Fibroblast of villous mesenchyme (primary cell): Measurements from ENCODE around the gene GRIK4. TPM values are rescaled to one million over a fixed set of nuclear protein-coding genes. Genes with fewer than 3 reads are reported as not detected.
A peak's percentile ranks its signal among the peaks of the same experiment; 100 is the strongest.

Experiments used
- DNase-seq: peaks from one replicate; pipeline ENCODE4 v3.0.0-alpha.2; 2010; ENCODE audit warnings: low read depth
- H3K4me3 ChIP-seq: 2 replicates; pipeline ENCODE4 v1.5.1; 2011; ENCODE audit warnings: low read depth, mild to moderate bottlenecking, low read length
- total RNA-seq: library from RNA; depleted of rRNA; stranded (reverse); fragments of >200 nt; gene quantifications from 2 replicates; pipeline ENCODE4 v1.2.3, GENCODE V29; 2012
- TF ChIP-seq, protein P1 (sequence below): IDR thresholded peaks from 2 replicates; pipeline ENCODE4 v1.5.1; 2012; ENCODE audit warnings: low read depth, mild to moderate bottlenecking, low read length; ENCODE audit not compliant: insufficient read depth

Gene GRIK4
- total RNA-seq, 1 donor = under 0.01 TPM

DNA sequence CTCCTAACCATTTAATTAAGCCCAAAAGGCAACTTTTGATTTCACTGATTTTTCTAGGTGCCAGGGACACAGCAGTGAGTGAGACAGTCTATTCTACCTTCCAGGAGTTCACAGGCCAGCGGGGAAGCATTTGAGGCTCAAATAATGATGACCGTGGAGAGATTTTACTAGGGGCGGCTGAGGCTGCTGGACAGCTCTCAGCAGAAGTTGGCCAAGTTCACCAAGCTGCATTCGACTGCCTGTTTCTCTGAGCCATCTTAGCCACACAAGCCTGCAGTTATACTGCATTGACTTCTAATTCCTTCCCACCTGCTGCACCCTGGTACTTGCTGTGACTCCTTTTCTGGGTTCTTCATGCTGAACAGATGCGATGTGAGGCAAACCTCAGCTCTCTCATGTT, 343.4 kb downstream of the GRIK4 start:
- TF ChIP-seq, protein P1, sequence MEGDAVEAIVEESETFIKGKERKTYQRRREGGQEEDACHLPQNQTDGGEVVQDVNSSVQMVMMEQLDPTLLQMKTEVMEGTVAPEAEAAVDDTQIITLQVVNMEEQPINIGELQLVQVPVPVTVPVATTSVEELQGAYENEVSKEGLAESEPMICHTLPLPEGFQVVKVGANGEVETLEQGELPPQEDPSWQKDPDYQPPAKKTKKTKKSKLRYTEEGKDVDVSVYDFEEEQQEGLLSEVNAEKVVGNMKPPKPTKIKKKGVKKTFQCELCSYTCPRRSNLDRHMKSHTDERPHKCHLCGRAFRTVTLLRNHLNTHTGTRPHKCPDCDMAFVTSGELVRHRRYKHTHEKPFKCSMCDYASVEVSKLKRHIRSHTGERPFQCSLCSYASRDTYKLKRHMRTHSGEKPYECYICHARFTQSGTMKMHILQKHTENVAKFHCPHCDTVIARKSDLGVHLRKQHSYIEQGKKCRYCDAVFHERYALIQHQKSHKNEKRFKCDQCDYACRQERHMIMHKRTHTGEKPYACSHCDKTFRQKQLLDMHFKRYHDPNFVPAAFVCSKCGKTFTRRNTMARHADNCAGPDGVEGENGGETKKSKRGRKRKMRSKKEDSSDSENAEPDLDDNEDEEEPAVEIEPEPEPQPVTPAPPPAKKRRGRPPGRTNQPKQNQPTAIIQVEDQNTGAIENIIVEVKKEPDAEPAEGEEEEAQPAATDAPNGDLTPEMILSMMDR = no peak
- no peak for DNase-seq

DNA sequence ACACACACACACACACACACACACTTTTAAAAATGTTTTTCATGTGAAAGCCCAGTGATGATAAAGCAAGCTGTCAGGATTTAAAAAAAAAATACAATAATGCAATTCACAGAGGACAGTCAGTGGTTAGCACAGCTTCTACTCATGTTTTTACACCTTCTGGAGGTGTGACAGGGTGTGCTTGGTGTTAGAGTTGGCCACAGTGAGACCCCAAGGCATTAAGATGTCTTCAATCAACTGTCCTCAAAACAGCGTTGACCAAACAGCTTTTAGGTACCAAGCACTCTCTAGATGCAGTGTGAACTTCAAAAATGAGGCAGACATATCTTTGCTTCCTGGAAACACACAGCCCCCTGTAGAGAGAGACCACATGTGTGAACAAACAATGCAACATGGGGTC, 346.0 kb downstream of the GRIK4 start:
- no peak overlapping the region for H3K4me3 ChIP-seq
- TF ChIP-seq, protein P1 = no peak
- no peak for DNase-seq

More for the DNA sequence above, 343.4 kb downstream of the GRIK4 start:
- no peak overlapping the region for H3K4me3 ChIP-seq

DNA sequence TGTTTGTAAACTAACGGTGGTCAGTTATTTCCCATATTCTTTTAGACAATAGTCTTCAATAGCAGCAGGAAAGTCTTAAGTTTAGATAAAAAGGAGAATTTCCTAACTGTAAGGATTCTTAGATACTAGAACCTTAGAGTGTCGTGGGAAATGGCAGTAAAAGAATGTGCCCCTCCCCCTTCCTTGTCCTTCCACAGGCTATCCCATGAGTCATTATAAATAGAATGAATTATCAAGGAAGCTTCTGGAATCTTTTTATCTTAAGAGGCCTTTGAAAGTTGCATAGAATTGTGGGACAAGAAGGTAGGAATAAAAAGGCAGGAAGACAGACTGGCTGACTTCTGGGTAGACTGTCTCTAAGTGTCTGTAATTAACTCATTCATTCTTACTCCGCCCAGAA, 347.2 kb downstream of the GRIK4 start:
- TF ChIP-seq, protein P1 = no peak
- peak; percentile 3 for DNase-seq

DNA sequence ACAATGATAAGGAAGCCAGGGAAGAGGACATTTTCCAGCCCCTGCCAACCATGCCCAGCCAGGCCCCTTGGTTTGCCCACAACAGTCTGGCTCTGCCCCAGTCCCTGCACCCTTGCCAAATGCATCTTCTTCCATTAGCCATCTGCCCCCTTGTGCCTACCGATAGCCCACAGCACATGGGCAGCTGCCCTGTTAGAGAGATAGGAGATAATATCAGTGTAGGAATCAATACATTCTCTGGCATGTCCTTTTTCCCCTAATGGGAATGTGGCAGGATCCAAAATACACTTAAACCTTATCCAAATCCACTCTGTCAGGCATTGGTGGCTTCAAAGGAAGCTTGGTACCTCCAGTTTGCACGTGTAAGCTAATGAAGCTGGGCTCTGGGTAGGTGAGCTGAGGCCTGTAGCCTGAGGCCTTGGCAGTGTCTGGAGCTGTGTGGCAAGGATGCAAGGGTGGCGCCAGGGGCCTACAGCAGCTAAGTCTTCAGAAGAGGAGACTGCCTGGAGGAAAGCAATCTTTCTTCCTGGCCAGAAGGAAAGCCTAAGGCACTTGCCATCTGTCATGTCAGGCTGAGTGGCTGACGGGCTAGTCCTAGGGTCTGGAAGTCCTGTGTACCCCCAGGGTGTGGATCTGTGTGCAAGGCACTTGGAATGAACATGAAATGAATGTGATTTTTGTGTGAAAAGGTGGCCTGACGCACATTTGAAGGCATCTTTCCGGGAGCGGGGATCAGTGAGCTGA, 348.2 kb downstream of the GRIK4 start:
- no peak overlapping the region for H3K4me3 ChIP-seq
- DNase-seq = no peak
- TF ChIP-seq, protein P1 = no peak

More for the DNA sequence above, 347.2 kb downstream of the GRIK4 start:
- H3K4me3 ChIP-seq = no peak overlapping the region

DNA sequence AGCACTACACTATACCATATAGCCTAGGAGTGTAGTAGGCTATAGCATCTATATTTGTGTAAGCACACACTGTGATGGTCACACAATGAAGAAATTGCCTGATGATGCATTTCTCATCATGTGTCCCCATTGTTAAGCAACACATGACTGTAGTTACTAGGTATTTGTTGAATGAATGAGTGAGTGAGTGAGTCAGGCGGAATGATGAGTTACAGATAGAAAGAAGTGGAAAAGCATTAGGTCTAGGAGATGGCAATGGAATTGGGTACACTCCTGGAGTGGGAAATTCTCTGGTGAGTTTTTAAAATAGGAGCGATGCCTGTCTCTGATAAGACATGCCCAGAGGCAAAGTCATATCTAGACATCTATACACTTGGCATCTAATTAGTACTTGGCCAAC, 351.8 kb downstream of the GRIK4 start:
- no peak for DNase-seq
- TF ChIP-seq, protein P1 = no peak
- H3K4me3 ChIP-seq = no peak overlapping the region

DNA sequence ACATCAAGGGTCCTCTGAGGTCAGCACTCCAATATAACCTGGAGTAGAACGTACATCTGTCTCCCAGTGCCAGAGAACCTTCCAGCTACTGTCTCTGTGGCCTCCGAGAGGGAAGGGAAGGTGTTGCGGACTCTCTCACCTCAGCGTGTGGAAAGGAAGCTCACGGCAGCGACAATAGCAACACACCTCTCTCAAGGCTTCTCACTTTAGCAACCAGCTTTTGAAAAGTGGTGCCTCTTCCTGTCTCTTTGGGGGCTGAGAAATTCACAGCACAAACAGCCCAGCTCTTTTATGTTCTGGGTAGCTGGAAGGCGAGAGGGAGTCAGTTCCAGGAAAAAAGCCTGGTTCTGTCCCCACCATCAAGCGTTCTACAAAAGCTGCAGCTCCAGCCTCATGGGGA, 355.5 kb downstream of the GRIK4 start:
- no peak overlapping the region for H3K4me3 ChIP-seq
- TF ChIP-seq, protein P1 = no peak
- DNase-seq = no peak

DNA sequence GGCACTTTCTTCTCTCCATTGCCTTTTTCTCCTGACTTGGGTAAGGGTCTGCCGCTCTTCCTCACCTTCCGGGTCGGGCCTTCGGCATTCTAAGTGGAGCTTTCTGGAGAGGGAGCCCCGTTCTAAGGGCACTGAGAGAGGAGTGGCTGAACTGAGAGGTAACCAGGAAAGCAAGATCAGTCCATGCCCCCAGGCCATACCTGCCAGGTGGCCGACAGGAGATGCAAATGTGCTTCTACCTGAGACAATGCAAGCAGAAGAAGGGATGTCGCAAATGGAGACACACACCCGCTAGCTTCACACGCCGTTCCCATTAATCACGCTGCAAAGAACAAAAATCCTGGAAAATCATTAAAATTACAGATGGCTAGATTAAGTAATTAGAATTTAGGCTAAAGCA, 356.0 kb downstream of the GRIK4 start:
- TF ChIP-seq, protein P1 = no peak
- DNase-seq = no peak
- no peak overlapping the region for H3K4me3 ChIP-seq
